Activated effector memory CD4-positive, alpha-beta T cell treated with Interleukin-2 at 50 U/mL for 16 hours (primary cell): ENCODE data around the gene NUB1.
"Not testable (repeated sequence)": the region's sequence is repeated elsewhere in the genome, so short reads cannot be mapped to it uniquely, and the experiment has no call there.

Source experiments
- DNase-seq: peaks from one replicate; pipeline ENCODE4 v3.0.0-alpha.2; 2020

NUB1 gene, protein sequence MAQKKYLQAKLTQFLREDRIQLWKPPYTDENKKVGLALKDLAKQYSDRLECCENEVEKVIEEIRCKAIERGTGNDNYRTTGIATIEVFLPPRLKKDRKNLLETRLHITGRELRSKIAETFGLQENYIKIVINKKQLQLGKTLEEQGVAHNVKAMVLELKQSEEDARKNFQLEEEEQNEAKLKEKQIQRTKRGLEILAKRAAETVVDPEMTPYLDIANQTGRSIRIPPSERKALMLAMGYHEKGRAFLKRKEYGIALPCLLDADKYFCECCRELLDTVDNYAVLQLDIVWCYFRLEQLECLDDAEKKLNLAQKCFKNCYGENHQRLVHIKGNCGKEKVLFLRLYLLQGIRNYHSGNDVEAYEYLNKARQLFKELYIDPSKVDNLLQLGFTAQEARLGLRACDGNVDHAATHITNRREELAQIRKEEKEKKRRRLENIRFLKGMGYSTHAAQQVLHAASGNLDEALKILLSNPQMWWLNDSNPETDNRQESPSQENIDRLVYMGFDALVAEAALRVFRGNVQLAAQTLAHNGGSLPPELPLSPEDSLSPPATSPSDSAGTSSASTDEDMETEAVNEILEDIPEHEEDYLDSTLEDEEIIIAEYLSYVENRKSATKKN

DNA sequence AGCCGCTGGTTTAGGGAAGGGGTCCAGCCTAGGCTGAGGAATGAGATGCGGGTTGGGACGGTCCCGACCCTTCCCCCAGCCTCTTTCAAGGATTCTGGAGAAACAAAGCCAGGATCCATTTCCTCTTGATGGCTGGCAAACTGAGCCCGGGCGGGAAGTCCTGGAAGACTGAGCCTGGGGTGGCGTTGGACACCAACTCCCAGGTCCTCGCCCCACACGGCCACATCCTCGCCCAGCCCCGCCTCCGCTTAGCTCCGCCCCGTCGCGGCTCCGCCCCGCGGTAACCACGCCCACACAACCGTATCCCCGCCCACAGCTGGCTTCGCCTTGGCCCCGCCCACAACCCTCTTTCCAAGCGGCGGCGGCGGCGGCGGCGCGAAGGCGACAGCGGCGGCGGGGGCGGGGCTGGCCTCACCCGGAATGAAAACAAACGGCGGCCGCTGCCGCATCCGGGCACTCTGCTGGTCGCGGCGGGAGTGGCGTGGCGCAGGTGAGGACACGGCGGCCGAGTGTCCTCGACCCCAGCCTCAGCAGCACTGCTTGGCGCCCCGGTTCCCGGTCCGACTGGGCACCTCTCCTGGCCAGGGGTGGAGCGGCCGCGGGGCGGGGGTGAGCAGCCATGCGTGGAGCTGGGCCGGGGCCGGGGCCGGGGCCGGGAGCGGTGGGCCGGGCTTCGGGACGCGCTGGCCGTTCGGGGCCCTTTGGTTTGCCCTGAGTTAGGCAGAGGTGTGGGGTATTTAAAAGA is at the start of gene NUB1:
Gene NUB1, plus strand, starts transcription at position 456 of the 745 bp plus-strand sequence. CDS start 3,538 bp downstream, outside the sequence.
- DNase-seq: peak; percentile 89

DNA sequence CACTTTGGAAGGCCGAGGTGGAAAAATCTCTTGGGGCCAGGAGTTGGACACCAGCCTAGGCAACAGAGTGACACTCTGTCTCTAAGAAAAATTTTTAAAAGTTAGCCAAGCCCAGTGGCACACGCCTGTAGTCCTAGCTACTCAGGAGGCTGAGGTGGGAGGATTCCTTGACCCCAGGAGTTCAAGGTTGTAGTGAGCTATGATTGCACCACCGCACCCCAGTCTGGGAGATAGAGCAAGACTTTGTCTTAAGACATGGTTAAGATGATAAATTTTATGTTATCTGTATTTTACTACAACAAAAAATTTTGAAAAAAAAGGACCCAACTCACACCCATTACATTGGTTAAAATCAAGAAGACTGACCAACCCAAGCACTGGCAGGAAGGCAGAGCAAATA is 48.8 kb upstream of the NUB1 start:
- DNase-seq: no peak

DNA sequence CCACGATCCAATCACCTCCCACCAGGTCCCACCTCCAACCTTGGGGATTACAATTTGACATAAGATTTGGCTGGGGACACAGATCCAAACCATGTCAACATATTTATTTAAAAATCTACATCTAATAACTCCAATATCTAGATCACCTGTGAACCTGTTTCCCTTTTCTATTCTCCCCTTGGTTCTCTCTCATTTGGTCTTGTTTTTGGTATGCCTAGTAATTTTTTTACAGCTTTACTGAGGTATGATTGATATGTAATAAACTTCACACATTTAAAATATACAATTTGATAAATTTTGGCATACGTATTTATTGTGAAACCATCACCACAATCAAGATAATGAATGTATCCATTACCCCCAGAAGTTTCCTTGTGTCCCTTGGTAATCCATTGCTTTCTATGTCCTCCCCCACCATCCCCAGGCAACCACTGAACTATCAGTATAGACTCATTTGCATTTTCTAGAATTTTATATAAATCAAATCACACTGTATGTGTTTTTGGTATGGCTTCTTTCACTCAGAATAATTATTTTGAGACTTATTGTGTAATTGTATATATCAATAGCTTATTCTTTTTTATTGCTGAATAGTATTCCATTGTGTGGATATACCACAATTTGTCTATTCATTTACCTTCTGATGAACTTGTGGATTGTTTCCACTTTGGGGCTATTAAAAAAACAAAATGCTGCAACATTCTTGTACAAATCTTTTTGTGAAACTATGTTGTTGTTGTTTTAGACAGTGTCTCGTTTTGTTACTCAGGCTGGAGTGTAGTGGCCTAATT is 45.2 kb upstream of the NUB1 start:
- DNase-seq: no peak

DNA sequence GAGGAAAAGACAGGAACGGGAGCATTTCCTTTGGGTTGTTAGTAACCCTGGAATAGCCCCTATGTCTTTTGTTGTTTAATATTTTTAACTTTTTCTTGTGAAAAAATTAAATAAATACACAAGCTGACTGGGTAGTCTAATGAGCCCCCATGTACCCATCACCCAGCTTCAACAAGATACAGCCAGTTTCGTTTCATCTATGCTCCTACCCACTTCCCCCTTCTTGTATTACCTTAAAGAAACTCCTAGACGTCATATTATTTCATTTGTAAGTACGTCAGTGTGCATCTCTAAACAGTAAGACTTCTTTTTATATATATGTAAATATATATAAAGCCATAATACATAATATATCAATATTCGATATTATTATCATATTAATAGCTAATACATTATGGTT is 42.8 kb upstream of the NUB1 start:
- no peak for DNase-seq

DNA sequence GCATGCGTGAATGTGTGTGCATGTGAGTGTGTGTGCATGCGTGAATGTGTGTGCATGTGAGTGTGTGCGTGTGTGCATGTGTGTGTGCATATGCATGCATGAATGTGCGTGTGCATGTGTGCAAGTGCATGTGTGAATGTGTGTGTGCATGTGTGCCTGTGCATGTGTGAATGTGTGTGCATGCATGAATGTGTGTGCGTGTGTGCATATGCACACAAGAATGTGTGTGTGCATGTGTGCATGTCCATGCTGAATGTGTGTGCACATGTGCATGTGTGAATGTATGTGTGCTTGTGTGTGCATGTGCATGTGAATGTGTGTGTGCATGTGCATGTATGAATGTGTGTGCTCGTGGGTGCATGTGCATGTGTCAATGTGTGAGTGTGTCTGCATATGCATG is 42.1 kb upstream of the NUB1 start:
- no peak for DNase-seq

DNA sequence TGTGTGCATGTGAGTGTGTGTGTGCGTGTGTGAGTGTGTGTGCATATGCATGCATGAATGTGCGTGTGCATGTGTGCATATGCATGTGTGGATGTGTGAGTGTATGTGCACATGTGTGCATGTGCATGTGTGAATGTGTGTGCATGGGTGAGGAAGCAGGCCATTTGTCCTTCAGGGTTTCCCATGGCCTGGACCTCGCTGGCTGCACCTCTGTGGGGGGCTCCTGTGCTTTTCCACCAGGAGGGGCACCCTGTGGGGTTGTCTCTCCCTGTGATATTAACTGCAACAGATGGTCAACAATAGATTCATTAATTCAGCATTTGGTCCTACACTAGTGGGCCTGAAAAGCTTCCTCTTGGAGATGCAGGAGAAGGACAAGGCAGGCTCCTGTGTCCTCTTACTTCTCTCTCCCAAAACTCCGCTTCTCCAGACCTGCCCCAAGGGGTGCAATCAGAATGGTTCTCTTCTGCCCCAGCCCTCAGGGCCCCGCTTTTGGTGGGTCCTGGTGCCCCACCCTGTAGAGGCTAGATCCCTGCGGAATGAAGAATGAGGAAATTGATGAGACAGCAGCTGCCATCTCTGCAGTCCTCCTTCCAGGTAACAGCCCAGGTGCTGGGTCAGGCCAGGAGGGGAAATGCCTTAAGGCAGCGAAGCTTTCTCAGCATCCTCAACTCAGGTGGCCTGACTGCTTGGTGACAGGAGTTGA is 41.5 kb upstream of the NUB1 start:
- DNase-seq: no peak

DNA sequence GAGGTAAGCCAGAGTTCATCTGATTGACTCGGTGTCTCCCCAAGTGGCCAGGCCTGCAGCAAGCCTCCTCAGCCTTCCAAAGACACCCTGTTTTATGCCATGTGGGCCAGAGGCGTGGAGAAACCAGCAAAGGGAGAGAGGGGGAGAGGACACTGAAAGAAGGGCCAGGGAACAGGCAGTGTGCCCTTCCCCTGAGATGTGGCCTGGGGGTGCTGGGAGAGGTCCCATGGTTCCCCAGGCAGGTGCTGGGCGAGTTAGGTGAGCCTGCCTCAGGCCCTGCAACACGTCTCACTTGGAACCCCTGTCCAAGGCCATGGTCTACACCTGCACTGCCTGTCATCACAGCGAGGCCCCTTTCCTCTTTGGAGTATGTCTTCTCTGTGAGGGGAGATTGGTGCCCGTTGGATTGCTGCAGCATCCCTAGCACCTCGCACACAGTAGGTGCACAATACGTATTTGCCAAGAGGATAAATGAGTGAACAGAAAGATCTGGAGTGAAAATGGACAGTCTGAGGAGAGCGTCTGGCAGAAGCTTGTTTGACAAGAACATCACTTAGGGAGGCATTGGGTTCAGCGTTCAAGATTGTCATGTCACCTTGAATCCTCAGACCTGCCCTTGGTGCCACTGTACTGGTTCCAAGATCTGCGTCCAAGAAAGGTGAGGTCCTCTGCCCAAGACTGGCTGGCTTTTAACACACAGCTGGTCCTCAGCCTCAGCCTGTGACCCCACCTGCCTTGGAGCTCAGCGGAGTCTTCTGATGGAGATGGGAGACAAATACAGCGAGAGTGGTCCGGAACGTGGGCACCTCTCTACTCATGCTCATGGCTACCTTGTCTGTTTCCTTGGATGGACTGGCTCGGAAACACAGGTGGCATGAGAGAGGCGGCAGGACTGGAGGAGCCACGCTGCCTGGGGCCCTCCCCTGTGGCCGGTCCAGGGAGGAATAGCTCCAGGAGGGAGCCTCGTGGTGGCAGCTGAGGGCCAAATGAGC is 39.8 kb upstream of the NUB1 start:
- no peak for DNase-seq

DNA sequence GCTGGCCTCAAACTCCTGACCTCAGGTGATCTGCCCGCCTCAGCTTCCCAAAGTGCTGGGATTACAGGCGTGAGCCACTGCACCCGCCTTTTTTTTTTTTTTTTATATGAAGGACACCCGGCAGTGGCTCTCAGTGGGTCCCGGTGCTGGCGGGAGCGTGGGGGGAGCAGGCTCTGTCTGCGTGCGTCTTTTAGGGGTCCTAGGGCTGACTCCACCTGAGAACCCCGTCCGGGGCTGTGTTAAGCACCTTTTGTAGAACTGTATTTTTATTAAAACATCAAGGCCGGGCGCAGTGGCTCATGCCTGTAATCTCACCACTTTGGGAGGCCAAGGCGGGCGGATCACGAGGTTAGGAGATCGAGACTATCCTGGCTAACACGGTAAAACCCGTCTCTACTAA is 37.4 kb upstream of the NUB1 start:
- DNase-seq: not testable (repeated sequence)

DNA sequence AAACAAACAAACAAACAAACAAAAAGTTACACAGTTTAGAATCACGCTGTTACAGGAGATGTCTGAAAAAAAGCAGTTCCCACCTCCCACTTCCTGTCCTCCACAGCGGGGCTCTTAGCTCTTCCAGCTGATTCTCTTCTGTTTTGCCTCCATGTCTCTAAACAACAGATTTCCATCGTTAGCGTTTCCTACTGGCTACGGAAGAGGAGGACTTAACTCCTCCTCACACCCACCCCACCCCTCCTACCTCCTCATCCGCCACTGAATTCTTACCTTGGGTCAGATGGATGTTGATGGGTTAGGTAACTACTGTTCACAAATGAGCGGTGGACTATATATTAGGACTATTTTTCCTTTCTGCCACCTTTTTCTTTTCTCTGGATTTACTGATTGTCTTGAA is 36.8 kb upstream of the NUB1 start:
- DNase-seq: no peak

DNA sequence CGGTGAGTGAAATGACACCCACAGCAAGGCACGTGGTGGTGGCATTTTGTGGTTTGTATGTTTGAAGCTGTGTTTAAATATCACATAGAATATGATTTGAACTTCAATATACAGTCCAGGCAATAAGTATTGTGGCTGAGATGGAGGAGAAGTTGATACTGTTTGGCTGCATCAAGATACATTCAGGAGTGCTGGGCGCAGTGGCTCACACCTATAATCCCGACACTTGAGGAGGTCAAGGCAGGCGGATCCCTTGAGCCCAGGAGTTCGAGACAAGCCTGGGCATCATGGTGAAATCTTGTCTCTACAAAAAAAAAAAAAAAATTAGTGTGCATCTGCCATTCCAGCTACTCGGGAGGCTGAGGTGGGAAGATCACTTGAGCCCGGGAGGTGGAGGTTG is 35.2 kb upstream of the NUB1 start:
- DNase-seq: no peak

DNA sequence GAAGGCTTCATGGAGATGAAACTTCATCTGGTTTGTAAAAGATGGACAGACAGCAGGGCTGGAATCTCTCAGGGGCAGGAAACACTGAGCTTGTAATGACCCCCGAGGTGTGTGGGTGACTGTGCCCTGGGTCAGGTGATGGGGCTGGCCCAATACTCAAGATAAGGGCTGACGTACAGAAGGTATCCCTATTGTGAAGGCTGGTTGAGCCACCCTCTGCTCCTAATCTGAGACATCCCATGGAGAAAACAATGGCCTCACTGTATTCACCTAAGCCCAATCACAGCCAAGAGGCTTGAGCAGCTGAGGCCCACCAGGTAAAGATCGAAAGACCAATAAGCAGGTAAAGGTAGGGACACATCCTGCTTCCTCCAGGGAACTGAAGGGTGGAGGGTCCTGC is 34.8 kb upstream of the NUB1 start:
- DNase-seq: no peak

DNA sequence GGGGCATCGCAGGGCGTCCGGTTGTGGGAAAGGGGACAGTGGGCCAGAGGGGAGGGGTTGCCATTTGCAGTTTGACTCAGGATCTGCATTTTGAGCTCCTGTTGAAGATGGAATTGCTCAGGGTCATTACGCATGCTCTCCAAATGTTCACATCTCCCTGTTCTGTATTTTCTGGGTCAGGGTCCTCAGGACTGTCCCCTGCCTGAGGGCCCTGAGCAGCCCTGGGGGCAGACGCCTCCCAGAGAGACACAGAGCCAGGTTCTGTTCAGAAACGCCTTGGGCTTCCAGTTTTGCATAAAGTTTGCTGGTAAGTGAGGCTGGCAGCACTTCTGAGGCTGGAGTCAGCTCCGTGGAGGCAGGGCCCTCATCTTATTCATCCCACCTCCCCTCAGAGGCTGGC is 34.1 kb upstream of the NUB1 start:
- no peak for DNase-seq

DNA sequence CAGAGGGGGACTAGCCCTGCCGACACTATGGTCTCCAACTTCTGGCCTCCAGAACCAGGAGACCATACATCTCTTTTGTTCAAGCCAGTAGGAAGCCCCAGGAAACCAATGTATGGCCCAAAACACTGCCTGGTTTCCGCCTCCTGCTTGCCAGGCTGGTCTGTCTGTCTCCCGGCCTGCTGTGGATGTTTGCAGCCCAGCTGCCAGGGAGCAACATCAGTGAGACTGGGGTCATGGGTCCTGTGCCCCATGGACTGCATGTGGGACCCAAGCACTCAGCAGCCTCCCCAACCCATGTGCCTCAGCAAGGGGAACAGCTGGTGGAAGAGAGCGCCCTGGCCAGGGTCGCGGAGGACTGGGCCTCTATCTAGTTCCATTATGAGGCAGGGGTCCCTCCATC is 33.4 kb upstream of the NUB1 start:
- no peak for DNase-seq

DNA sequence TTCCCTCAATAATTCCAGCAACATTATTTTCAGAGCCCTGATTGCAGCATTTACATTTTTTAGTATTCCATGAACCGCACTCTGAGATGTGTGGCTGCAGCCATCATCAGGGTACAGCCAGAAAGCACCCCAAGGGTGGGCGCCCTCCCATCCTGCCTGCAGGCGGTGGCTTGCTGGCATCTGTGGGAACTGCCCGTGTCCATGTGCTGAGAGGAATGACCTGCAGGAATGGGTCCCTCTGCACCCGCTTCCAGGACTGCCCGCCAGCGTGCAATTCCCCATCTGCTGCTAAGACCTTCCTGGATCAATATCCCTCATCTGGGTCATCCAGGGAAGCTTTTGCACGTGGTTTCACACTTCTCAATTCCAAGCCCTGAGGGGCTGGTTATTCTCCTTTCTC is 32.8 kb upstream of the NUB1 start:
- DNase-seq: no peak

DNA sequence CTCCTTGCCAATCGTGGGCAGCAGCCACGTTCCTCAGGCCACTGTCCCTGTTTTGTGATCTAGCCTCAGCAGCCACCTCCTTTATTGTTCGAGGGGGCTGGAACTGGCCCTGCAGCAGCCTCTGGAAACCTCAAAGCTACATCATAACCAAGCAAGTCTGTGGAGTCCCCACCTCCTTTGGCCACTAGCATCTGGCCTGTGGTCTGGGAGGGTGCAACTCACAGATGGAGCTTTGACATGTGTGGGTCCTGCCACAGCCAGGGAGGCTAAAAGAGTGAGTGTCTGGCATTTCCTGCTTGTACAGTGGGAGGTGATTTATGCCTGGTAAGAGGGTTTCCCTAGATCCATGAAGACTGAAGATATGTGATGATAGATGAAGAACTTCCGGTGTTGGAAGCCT is 32.3 kb upstream of the NUB1 start:
- DNase-seq: no peak

DNA sequence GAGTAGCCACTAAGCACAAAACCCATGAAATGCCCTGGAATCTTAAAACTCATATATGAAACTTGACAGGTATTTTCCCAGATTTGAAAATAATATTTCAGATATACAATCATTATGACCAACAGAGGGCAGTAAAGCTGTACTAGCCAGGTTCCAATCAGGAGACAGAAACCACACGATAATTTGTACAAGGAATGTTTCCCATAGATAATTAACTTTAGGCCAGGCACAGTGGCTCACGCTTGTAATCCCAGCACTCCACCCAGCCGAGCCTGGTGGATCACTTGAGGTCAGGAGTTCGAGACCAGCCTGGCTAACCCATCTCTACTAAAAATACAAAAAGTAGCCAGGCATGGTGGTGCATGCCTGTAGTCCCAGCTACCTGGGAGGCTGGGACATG is 31.0 kb upstream of the NUB1 start:
- DNase-seq: no peak

DNA sequence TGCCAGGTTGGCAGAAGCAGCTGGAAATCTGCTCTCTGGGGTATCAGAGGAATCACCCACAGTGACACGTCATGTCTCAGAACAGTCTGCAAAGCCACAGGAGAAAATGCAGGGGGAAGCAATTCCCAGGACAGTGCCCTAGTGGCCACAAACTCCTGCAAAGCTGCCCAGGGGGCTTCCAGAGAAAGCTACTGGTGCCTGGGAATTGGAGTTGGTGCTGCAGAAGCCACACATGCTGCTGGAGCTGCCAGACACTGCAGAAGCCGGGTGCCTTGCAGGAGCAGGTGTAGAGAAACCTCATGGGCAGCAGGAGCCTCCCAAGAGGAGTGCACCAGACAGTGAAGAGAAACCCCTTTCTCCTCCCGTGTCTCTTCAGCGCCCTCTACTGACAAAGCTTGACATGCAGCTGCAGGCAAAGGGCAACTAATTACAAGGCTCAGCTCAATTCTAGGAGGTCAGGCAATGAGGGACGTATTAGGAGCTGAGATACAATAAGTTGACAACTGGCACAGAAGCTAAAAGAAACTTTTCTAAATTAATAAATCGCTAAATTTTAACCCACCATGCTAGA is 30.2 kb upstream of the NUB1 start:
- no peak for DNase-seq

DNA sequence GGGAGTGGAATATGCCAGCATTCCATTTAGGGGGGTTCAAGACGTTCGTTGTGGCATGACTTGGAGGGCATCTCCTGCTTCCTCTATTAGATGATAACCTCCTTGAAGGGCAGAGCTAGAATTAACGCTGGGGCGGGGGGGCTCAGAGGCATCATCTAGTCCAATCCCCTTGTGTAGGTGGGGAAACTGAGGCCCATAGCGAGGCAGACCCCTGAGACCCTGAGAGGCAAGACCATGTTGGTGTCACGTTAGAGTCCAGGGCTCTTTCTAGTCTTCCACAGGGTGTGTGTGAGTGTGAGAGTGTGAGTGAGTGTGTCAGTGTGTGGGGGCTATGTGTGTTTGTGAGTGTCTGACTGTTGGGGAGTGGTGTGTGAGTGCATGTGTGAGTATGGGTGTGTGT is 29.3 kb upstream of the NUB1 start:
- no peak for DNase-seq

DNA sequence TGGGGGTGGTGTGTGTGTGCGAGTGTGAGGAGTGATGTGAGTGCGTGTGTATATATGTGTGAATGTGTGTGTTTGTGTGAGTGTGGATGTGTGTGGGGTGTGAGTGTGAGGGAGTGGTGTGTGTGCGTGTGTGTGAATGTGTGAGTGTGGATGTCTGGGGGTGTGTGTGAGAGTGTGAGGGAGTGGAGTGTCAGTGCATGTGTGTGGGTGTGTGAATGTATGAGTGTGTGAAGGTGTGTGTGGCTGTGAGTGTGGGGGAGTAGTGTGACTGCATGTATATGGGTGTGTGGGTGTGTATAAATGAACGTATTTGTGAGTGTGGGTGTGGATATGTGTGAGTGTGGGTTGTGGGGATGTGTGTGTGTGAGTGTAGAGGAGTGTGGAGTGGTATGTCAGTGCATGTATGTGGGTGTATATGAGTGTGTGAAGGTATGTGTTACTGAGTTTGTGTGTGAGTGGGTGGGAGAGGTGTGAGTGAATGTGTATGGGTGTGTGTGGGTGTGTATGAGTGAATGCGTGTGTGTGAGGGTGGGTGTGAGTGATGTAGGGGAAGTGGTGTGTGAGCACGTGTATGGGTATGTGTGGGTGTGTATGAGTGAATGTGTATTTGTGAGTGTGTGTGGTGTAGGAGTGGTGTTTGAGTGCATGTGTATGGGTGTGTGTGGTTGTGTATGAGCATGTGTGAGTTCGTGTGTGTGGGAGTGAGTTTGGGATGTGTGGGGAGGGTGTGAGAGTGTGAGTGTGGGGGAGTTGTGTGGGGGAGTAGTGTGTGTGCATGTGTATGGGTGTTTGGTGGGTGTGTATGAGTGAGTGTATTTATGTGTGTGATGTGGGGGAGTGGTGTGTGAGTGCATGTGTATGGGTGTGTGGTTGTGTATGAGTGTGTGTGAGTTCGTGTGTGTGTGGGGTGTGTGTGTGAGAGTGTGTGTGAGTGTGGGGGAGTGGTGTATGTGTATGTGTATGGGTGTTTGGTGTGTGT is 28.5 kb upstream of the NUB1 start:
- DNase-seq: no peak

DNA sequence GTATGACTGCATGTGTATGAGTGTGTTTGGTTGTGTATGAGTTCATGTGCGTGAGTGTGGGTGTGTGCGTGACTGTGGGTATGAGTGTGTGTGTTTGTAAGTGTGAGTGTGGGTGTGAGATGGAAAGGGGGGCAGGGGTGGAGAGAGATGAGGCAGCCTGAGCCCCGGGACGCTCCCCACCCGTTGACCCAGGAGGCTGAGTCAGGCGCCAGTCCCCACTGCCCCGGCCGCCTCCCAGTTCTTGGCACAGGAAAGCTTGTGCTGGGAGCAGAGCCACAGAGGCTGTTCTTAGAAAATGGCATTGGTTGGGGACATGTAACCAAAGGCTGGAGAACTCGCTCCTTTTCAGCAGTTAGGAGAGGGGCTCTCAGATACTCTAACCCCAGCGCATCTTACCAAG is 27.8 kb upstream of the NUB1 start:
- DNase-seq: no peak
